ENCODE measurements around the gene MOB3A. TPM values are rescaled to one million over a fixed set of nuclear protein-coding genes. Genes with fewer than 3 reads are reported as not detected.

MOB3A gene
- total RNA-seq (100 to 1,000 TPM; 108 to 162 TPM), total RNA-seq (68.4 to 74.0 reads per million in 2 donors)

- Mint-ChIP-seq H3K27me3 (no peaks in the 10 kb centered on the region), H3K4me3 (peak within 1 kb of the TSS; percentile 98), H3K36me3 (ENCODE audit: low read depth) (no peaks in the 10 kb centered on the region), H3K4me1 (peaks cover 21% of the 10 kb centered on the region), H3K27ac (peak within 1 kb of the TSS; percentile 96)
- no peaks in the 10 kb centered on the region for H3K9me3 ChIP-seq (ENCODE audit: control insufficient read depth, low read length, poor library complexity, severe bottlenecking)
- peak; percentile 58 for ATAC-seq
- DNase-seq = peak in 2 of 3 donors; percentile 81
Measured at GRCh38 chr19:2096034-2096479, at the start of gene MOB3A. TSS of gene MOB3A (minus strand) at chr19:2096326. CDS start at chr19:2078560, 17,766 bp downstream.

- ATAC-seq = peak; percentile 39
- H3K27ac Mint-ChIP-seq = peak overlapping the region; percentile 88
- H3K27me3 Mint-ChIP-seq = no peaks in the 10 kb centered on the region
Measured at GRCh38 chr19:2145831-2146241, 49.7 kb upstream of the MOB3A start.

DNA sequence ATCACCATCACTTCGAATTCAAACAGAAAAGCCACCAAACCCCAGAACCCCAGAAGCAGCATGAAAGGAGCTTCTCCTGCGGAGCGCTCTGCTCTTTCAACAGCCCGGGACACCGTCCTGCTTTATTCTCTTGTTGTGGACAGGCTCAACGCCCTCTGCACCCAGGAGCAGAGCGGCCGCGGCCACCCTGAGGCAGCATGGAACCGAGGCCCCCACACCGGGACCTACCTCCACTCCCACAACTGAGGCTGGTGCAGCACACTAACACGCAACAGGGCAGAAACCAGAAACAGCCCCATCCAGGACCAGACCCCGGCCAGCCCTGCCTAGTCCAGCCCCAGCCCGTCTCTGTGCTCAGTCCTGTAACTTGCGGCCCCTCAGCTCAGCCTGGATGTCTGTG lies 48.1 kb upstream of the MOB3A start:
- H3K4me1 Mint-ChIP-seq = peaks cover 24% of the 10 kb centered on the region
- no peak overlapping the region for H3K4me3 Mint-ChIP-seq
- no peak for ATAC-seq
- peaks cover 2% of the 10 kb centered on the region for H3K36me3 Mint-ChIP-seq (ENCODE audit: low read depth)
- H3K27me3 Mint-ChIP-seq = no peaks in the 10 kb centered on the region
- H3K9me3 ChIP-seq (ENCODE audit: control insufficient read depth, low read length, poor library complexity, severe bottlenecking) = no peaks in the 10 kb centered on the region
- DNase-seq = no peak
- H3K27ac Mint-ChIP-seq = peak overlapping the region; percentile 37

More at GRCh38 chr19:2145831-2146241, 49.7 kb upstream of the MOB3A start:
- H3K9me3 ChIP-seq (ENCODE audit: control insufficient read depth, low read length, poor library complexity, severe bottlenecking) = no peaks in the 10 kb centered on the region
- no peak for DNase-seq
- Mint-ChIP-seq H3K36me3 (ENCODE audit: low read depth) (peaks cover 2% of the 10 kb centered on the region), H3K4me1 (peaks cover 30% of the 10 kb centered on the region), H3K4me3 (peak overlapping the region; percentile 69)

DNA sequence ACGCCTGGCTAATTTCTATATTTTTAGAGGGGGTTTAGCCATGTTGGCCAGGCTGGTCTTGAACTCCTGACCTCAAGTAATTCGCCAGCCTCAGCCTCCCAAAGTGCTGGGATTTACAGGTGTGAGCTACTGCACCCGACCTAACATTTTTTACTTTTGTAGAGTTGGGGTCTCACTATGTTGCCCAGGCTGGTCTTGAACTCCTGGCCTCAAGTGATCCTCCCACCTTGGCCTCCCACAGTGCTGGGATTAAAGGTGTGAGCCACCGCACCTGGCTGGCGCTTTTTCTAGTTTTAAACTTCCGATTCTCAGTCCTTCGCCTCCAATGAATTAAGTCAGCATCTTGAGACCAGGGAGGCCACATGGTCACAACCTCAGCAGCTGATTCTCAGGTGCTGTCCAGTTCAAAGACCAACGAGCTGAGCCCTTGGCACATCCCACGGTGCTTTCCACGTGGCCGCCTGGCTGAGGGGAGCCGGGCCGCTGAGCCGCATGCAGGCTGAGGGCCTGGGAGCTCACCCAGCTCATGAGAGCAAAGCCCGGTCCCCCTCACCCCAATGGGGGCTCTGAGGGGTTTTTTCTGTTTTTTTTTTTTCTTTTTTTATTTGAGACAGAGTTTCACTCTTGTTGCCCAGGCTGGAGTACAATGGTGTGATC lies 46.2 kb upstream of the MOB3A start:
- ATAC-seq (no peak), DNase-seq (no peak)
- no peaks in the 10 kb centered on the region for H3K9me3 ChIP-seq (ENCODE audit: control insufficient read depth, low read length, poor library complexity, severe bottlenecking)
- Mint-ChIP-seq H3K27me3 (no peaks in the 10 kb centered on the region), H3K4me1 (peaks cover 15% of the 10 kb centered on the region), H3K4me3 (no peak overlapping the region), H3K27ac (no peak overlapping the region), H3K36me3 (ENCODE audit: low read depth) (peaks cover 3% of the 10 kb centered on the region)

DNA sequence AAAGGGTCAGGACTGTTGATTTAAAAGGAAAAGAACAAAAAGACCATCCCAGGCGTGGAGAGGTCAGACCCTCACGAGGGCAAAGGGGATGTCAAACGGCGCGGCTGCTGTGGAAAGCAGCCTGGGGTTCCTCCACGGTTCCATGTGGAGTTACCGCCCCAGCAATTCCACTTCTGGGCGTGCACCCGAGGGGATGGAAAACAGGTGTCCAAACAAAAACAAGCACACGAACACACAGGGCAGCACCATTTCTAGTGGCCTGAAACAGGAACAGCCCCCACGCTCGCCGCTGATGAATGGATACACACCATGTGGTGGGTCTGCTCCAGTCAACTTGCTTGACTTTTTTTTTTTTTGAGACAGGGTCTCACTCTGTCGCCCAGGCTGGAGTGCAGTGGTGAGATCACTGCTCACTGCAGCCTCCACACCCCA lies 44.0 kb upstream of the MOB3A start:
- H3K9me3 ChIP-seq (ENCODE audit: control insufficient read depth, low read length, poor library complexity, severe bottlenecking) = no peaks in the 10 kb centered on the region
- DNase-seq (no peak), ATAC-seq (no peak)
- peaks cover 2% of the 10 kb centered on the region for H3K36me3 Mint-ChIP-seq (ENCODE audit: low read depth)
- no peak overlapping the region for H3K4me3 Mint-ChIP-seq
- H3K4me1 Mint-ChIP-seq = peaks cover 11% of the 10 kb centered on the region
- no peaks in the 10 kb centered on the region for H3K27me3 Mint-ChIP-seq
- H3K27ac Mint-ChIP-seq = peak overlapping the region; percentile 34

DNA sequence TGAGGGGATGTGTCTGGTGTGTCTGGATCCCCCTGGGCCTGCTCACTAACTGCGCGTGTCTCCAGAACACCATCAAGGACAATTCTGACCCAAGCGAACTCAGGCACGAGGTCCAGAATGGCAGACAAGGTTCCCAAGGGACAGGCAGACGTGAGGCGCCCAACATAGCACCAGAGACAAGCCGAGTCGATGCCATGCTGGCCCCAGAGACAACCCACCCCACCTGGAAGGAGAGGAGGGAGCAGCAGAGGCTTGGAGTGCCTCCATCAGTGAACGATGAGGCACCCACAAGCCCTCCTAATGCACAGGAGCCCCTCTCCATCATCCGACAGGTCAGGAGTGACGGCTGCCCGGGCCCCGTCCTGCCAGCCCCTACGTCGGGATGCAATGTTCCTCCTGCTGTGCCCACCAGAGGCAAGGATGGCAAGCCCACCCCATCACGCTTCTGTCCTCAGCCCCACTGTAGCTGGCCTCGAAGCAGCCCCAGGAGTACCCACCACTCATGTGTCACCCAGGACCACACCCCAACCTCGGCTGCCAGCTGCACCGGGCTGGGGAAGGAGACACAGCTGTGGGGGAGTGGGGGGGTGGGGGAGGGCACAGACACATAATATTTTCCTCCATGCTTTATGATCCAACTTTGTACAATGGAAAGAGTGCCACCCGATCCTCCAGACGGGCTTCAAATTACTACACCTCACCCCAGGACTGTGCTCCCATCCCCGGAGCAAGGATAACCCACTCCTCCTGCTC lies 43.4 kb upstream of the MOB3A start:
- Mint-ChIP-seq H3K36me3 (ENCODE audit: low read depth) (peaks cover 2% of the 10 kb centered on the region), H3K4me1 (peaks cover 6% of the 10 kb centered on the region), H3K4me3 (no peak overlapping the region), H3K27ac (no peak overlapping the region), H3K27me3 (no peaks in the 10 kb centered on the region)
- ATAC-seq = no peak
- no peaks in the 10 kb centered on the region for H3K9me3 ChIP-seq (ENCODE audit: control insufficient read depth, low read length, poor library complexity, severe bottlenecking)
- DNase-seq = no peak

DNA sequence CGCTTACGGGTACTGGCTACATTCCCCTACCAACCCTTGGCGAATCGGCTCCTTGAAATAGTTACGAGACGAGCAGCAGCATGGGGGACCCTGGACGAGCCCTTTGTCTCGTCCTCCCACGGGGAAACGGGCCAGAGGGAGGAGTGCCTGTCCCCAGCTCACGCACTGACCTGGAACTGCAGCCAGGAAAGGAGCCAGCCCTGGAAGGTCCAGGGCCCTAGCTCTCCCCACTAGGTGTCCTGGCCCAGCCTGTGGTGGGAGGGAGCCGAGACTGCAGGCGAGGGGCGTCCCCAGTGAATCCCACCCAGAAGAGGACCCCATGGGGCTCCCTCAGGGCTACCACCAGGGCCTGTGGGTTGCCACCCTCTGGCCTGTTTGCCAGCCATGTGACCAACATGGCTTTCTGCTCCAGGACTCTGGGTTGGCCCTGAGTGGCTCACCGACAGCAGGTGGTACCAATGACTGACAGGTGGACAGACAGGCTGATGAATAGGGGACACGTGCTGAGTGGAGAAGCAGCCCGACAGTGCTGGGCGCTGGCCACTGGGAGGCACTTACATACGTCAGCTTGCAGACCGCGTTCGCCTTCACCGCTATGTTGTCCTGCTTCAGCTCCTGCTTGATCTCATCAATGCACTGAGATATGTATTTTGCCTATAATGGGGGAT lies 42.1 kb upstream of the MOB3A start:
- peaks cover 2% of the 10 kb centered on the region for H3K36me3 Mint-ChIP-seq (ENCODE audit: low read depth)
- H3K27me3 Mint-ChIP-seq = no peaks in the 10 kb centered on the region
- DNase-seq (no peak), ATAC-seq (no peak)
- H3K9me3 ChIP-seq (ENCODE audit: control insufficient read depth, low read length, poor library complexity, severe bottlenecking) = no peaks in the 10 kb centered on the region
- peaks cover 3% of the 10 kb centered on the region for H3K4me1 Mint-ChIP-seq
- H3K27ac Mint-ChIP-seq = no peak overlapping the region
- no peak overlapping the region for H3K4me3 Mint-ChIP-seq

GRCh38 chr19:2136796-2137195 lies 40.7 kb upstream of the MOB3A start:
- no peaks in the 10 kb centered on the region for H3K9me3 ChIP-seq (ENCODE audit: control insufficient read depth, low read length, poor library complexity, severe bottlenecking)
- no peak overlapping the region for H3K27ac Mint-ChIP-seq
- DNase-seq (no peak), ATAC-seq (no peak)
- H3K27me3 Mint-ChIP-seq = no peaks in the 10 kb centered on the region
- H3K36me3 Mint-ChIP-seq (ENCODE audit: low read depth) = peaks cover 2% of the 10 kb centered on the region
- no peak overlapping the region for H3K4me3 Mint-ChIP-seq
- peaks cover 3% of the 10 kb centered on the region for H3K4me1 Mint-ChIP-seq

DNA sequence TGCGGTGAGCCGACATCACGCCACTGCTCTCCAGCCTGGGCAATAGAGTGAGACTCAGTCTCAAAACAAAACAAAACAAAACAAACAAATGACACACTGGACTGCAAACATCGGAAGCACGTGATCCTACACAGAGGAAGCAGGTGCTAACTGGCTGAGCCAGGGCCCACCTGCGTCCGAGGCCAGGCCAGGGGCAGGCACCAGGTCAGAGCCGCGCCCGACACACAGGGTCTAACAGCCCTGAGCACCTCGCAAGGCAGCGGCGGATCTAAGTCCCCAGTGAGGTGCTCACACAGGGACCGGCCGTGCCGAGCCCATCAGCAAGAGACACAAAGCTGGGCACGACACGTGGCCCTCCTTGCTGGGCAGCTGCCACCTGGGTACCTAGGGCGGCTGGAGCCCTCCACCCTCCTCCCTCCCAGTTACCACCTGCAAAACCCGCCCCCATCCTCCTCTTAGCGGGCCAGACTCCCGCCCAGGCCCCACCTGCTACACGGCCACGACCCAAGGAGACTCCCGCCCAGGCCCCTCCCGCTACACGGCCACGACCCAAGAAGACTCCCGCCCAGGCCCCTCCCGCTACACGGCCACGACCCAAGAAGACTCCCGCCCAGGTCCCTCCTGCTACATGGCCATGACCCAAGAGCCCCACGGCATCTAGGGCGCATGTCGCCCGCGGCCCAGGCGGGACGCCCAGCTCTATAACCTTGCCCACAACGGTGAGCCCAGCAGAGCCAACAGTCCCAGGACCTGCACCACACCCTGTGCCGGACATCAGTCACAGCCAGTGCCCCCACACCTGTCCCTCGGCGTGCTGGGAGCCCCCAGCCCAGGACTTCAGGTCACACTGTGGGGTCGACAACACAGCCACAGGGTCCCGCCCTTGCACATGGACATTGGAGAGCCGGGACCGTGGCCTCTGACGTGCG lies 39.6 kb upstream of the MOB3A start:
- peak overlapping the region; percentile 25 for H3K4me3 Mint-ChIP-seq
- H3K9me3 ChIP-seq (ENCODE audit: control insufficient read depth, low read length, poor library complexity, severe bottlenecking) = no peaks in the 10 kb centered on the region
- DNase-seq (no peak), ATAC-seq (no peak)
- no peak overlapping the region for H3K27ac Mint-ChIP-seq
- H3K36me3 Mint-ChIP-seq (ENCODE audit: low read depth) = peaks cover 2% of the 10 kb centered on the region
- peaks cover 3% of the 10 kb centered on the region for H3K4me1 Mint-ChIP-seq
- no peaks in the 10 kb centered on the region for H3K27me3 Mint-ChIP-seq

DNA sequence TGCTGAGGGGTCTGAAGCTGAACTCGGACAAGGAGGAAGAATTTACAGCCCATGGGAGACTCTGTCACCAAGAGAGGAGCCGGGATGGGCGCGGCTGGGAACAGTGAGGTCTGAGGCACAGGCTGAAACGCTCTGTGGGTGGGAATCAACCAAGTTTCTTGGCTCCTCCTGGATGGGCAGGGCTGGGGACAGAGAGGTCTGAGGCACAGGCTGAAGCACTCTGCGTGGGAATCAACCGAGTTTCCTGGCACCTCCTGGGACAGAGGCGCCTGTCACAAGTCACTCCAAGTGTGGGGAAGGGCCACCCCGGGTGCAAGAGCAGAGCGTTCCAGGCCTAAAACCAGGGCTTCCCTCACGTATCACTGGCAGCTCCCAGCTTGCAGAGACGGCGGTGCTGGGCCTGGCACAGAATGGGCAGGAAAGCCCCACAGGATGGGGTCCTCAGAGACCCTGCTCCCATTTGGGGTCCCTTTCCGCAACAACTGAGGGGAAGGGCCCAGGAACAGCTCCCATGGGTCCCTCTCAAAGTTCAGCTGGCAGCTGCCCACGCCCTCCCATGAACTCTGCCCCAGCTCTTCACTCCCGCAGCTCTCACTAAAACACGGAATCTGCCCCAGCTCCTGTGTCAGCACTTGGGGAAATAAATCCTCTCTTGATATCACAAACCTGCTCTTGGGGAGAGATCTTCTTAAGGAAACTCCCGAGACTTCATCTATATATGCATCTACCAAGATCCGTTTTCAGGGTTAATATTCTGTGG lies 36.8 kb upstream of the MOB3A start:
- DNase-seq = no peak
- Mint-ChIP-seq H3K27me3 (no peaks in the 10 kb centered on the region), H3K4me3 (no peak overlapping the region), H3K27ac (no peak overlapping the region), H3K4me1 (peaks cover 3% of the 10 kb centered on the region), H3K36me3 (ENCODE audit: low read depth) (peaks cover 2% of the 10 kb centered on the region)
- no peaks in the 10 kb centered on the region for H3K9me3 ChIP-seq (ENCODE audit: control insufficient read depth, low read length, poor library complexity, severe bottlenecking)
- no peak for ATAC-seq

DNA sequence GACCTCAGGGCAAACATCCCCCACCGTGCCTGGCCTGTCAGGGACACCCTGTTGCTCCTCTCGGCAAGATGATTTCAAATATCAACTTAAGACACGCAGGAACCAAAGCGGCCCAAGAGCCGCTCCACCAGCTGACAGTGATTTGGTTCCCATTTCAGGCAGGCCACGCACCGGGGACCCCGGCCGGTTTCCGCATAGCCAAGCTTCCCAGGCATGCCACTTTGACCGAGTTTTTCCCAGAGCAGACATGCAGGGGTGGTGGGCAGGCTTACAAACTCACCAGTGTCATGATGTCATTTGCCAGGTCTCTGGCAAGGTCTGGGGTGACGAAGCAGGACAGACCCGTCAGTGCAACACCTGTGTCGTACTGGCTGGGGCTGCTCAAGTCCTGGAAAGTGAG lies 36.1 kb upstream of the MOB3A start:
- DNase-seq = no peak
- H3K4me3 Mint-ChIP-seq = no peak overlapping the region
- no peaks in the 10 kb centered on the region for H3K27me3 Mint-ChIP-seq
- ATAC-seq = no peak
- H3K36me3 Mint-ChIP-seq (ENCODE audit: low read depth) = no peaks in the 10 kb centered on the region
- H3K27ac Mint-ChIP-seq = no peak overlapping the region
- no peaks in the 10 kb centered on the region for H3K9me3 ChIP-seq (ENCODE audit: control insufficient read depth, low read length, poor library complexity, severe bottlenecking)
- peaks cover 3% of the 10 kb centered on the region for H3K4me1 Mint-ChIP-seq
